Measurements from ENCODE around the gene RGS7BP.
A peak's percentile ranks its signal among the peaks of the same experiment; 100 is the strongest.
"Not testable (repeated sequence)": the region's sequence is repeated elsewhere in the genome, so short reads cannot be mapped to it uniquely, and the experiment has no call there.

The RGS7BP gene

DNA sequence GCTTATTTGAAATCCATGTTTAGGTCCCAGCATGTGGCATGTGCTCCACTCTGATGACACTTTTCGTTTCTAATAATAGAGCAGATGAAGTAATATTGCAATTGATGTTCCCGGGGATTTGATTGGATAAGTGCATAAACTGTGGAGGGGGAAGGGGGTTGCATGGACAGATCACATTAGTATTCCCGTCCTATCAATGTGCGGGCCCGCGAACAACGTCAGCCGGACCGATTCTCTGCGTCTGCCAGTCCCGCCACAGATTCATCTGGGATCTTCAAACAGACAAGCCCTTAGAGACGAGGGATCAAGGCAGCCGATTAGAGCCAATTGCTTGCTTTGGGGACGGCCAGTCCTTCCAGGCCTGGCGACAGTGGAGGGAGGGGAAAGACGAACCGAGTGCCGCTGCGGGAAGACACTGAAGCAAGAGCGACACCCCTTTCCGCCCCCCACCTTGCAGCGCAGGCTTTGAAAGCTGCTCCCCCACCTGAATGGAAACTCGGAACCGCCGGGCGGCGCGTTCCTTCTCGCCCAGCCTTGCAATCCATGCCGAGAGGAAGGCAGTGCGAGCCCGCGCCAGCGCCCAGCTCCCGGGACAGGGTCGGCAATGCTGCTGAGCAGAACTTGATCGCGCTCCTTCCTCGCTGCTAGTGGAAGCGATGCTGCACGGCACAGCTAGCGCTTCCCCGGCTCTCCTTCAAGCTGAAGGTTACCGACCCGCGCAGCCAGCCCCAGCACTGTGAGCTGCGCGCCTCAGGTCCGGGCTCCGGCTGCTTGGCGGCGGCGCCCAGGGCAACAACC is at the start of gene RGS7BP:
TSS of gene RGS7BP (plus strand) at position 247 of the 798 bp plus-strand sequence. CDS start 610 bp downstream, outside the sequence.
- peak; percentile 6 for DNase-seq

DNA sequence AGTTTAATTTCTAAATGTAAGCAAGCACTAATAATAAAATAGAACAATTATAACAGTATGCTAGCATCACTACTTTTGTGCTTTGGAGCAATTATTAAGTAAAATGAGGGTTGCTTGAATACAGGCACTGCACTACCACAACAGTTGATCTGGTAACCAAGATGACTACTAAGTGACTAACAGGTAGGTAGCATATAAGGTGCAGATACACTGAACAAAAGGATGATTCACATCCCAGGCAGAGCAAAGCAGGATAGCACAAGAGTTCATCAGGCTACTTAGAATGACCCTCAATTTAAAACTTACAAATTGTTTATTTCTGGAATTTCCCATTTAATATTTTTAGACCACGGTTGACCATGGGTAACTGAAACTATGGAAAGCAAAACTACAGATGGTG is 48.0 kb upstream of the RGS7BP start:
- DNase-seq = no peak

DNA sequence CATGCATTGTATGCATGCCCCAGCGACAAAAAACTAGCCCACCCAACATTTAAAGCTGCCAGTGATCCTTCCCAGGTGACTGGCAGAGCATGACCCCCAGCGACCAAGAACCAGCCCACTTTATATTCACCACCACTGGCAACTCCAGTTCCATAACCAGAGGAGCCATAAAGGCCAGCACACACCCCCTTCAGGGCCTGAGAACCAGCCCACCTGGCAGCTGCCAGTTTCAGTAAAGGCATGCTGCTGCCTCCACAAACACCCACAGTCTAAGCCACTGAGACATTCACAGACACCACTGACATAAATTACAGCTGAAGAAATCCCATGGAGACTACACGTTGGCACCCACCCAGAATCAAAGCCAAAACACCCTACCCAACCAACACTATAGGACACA is 46.9 kb upstream of the RGS7BP start:
- DNase-seq = no peak

DNA sequence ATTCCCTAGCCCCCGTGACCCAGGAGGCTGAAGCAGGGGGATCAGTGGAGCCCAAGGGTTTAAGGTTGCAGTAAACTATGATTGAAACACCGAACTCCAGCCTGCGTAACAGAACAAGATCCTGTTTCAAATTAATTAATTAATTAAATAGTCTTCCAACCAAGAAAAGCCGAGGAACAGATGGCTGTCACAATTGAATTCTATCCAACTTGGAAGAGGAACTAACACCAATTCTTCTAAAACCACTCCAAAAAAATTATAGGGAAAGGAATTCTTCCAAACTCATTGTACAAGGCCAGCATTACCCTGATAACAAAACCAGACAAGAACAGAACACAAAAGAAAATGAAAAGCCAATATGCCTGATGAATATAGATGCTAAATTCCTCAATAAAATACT is 43.4 kb upstream of the RGS7BP start:
- no peak for DNase-seq

DNA sequence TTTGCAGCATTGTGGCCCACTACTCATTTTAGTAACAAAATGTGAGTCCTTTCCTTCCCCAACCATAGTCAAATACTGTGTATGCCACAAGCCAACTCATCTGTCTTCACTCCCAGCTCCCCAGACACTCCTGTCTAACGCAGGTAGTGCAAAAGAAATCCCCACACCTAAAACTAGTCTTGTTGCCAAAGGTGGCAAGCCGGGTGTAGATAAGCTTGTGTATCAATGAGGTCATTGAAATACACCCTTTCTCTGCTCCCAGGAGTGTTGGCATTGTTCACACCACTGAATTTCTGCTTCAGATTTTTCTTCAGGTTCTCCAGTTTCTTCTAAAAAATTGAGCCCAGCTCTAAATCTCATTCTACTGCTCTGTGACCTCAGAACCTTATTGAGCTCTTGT is 19.7 kb upstream of the RGS7BP start:
- DNase-seq = no peak

DNA sequence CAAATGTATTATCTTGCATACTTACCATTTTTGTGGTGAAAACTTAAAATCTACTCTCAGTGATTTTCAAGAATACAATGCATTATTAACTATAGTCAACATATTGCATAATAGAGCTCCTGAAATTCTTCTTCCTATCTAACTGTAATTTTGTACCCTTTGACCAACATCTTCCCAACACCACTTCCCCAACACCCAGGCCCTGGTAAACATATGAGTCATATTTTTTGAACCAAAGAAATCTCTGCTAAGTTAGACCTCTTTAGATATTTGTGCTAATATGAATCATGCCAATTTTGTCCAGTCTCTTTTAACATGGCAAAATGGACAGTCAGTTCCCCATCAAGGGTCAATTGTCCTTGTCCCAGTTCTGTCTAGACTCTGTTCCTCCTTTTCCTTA is 18.5 kb upstream of the RGS7BP start:
- DNase-seq = no peak

DNA sequence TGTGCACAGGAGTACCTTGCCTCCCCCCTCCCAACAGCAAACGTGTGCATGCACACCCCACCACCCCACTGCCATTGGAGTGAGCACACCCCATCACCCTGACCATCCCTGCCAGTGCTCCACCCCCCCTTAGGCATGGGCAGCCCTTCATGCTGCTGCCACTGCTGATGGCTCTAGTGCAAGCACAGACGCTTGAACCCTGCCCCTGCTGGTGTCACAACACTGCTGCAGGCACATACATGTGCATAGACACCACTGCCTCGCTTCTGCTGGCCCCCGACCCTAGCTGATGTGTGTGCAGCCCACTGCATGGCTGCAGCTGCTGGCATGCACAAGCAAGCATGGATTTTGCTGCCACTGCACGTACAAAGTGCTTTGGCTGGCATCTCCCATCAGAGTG is 16.0 kb upstream of the RGS7BP start:
- DNase-seq = no peak

DNA sequence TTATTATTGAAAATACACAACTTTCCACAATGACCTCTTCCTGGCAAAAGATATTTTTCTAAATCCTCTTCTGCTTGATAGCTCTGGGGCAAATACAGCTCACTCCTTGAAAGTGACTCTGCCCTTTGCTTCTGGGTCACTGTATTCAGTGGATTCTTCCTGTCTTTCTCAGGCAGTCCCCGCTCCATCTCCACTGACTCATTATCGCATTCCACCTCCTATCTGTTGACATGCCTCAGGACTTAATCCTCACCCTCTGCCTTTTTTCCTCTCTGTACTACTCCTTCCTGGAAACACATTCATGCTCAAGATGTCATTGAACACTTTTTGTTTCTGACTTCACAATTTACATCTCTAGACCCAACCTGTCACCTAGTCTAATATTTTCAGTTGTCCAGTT is 8.4 kb upstream of the RGS7BP start:
- DNase-seq = no peak

DNA sequence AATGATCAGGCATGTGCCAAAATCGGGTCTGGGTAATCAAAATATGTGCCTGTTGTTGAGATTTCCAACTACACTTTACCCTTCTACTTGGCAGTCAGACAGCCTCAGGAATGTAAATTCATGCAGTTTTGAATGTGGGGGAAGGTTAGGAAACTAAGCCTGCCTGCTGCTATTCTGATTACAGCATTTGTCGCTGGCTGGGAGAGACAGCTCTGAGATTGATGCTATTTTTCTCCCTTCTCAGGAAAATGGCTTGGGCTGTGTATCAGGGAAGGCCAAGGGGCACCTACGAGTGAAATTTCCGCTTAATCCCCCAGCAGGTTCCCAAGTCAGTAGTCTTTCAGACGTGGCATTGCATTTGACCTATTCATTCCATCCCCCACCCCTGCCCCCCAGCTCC is 3.6 kb upstream of the RGS7BP start:
- DNase-seq = no peak

DNA sequence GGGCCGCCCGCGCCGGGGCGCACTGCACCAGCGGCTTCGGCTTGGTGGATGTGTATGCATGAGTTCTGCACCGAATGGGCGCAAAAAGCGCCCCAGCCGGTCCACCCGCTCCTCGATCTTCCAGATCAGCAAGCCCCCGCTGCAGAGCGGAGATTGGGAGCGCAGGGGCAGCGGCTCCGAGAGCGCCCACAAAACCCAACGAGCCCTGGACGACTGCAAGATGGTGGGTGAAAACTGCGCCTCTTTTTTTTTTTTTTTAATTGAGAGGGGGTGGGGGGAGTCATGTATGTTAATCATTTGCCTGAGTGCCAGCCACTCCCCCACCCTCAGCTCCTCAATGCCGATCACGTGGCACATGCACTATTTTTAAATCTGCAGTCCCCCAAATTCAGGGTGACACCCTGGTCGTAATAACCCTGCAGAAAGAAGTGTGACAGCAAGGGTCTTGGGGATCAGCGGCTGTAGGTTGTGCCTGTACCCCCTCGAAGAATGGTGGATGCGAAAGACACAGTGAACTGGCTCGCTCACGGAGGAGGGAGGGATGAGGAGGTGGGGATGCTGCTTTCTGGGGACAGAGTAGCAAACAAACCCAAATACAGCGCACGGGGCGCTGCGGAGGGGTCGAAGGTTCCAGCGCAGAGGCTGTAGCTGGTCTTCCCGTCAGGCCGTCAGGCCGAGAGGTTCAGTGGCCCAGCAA is 900 bp downstream of the RGS7BP start:
- DNase-seq = no peak

DNA sequence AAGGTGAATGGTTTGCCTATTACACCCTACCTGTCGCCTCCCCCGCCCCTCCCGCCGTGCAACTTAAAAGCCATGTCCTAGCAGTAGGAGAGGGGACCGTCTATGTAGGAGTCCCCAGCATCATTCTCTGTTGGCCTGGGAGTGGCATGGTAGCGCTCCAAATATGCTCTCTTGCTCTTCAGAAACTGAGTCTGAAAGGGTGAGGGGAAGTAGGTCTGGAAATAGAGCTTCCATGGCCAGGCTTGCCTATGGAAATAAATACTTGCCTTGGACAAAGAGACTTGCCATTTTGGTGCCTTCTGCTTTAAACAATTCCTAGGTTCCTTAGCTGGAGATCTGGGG is 1.4 kb downstream of the RGS7BP start:
- no peak for DNase-seq

DNA sequence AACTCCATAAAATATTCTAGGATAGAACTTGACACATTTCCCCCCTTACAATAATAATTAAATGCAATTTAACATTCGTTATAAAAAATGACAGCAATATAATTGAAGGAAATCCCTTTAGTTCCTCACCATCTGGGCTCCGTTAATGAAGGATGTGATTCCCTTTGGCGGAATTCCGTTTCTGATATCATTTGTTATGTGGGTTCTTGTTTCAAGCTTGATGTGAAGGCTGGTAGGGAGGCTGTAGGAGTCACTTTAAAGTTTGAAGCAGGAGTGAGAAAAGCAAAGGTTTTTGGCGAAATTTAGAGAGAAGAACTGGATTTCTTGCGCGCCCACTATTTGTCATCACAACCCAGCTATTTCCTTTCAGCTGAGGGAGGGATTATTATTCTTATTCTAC is 4.0 kb downstream of the RGS7BP start:
- DNase-seq = no peak

DNA sequence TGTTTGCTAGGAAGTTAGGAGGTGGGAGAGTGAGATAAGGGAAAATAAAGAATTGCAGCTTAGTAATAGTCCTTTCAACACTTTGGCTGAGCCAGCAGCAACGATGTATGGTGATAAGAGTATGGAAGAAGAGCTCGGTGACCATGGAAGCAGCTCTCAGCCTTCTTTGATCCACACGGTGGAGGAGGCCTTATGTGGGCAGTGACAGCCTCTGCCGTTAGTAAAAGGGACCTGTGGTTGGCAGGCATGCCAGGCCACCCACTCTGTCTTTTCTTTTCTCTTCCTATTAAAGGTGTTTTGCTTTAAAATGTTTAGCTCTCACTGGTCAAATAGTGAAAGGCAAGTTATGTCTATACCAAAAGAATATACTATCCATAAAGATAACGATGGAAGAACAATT is 7.7 kb downstream of the RGS7BP start:
- DNase-seq = no peak

DNA sequence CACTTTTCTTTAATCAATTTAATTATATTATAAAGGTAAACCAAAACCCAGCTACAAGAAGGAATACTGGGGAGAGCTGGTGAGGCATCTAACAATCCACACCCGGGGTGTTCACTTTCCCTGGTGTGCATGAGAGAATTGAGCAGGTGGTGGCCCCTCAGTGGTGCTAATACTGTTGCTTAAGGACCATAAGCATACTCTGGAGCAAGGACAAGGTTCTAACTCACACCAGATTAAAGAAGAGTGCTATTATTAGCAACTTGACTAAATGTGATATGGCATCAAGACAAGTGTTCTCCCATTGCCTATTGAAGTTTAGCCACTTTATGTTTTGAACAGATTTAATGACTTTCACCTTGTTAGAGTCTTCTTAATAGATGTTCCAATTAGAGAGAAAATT is 8.8 kb downstream of the RGS7BP start:
- no peak for DNase-seq

DNA sequence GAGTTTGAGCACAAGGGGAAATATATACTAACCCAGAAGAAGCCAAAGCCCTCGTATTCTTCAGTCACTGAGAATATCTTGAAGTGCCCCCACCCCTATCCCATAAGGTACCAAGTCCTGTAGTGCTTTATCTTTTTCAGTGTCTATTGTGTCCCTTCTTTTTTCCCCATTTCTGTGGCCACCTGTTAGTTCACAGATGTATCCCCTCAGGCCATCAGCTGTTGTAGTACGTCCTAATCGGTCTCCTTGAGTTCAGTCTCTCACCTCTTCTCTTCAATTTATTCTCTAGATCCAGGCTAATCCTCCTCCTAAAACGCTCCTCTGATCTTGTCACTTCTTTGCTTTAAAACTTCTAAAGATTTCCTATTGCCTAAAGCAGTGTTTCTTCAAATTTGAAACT is 10.4 kb downstream of the RGS7BP start:
- DNase-seq = no peak

DNA sequence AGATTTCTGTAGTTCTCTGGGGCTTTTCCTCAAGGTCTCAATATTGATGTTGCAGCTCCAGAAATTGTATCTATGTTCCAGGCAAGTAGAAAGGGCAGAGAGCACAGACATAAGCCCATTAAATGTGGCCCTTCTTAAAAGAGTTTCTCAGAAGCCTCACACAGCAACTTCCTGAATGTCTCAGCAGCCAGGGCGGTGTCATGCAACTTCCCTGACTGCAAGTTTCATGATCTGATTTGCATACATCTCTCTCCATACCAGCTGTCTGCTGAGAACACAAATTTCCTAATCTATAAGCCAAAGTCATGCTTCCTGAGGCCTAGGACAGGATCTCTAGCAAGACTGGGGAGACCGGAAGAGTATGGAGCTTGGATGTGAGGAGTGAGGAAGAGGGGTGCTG is 13.0 kb downstream of the RGS7BP start:
- no peak for DNase-seq

DNA sequence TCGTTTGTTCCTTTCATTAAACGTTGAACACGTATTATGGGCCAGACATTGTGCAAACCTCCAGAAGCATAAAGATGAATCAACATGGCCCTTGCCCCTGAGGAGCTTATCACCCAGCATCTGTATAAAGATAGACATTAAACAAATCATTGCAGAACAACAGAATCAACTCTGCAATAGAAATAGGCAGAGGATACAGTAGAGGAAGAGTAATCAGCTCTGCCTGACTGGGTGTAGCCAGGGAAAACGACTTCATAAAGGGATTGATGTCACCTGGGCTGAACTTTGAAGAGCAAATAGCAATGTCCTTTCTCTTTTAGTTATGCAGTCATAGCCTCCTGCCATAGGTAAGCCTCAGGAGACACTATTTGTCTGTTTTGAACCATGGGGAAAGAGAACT is 13.4 kb downstream of the RGS7BP start:
- no peak for DNase-seq

DNA sequence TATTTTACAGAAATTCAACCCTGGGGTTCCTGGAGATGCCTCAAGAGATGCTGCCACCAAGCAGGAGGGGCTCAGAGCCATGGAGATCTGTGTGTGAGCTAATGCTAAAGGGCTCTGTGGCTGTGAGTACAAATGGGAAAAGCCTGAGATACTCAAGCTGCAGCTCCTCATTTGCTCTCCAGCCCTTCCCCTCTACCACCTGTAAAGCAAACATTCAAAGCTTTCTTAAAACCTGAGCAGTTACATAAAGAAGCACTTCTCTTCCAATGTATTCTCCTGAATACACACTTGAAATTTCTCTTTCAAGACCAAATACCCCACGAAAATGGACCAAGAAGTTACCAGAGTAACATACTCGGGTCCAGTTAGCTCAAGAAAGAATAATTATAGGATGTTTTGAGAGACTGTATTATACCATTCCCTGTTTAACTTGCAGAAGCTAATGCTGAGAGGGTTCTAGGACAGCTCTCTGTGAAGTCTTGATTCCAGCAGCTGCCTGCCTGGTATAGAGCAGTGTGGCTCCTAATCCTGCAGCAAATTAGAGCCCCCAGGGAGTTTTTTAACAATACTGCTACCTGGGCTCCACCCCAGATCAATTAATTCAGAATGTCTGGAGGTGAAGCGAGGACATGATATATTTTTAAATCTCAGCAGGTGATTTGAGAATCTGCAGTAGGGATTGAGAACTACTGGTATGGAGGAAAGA is 21.1 kb downstream of the RGS7BP start:
- DNase-seq = no peak

DNA sequence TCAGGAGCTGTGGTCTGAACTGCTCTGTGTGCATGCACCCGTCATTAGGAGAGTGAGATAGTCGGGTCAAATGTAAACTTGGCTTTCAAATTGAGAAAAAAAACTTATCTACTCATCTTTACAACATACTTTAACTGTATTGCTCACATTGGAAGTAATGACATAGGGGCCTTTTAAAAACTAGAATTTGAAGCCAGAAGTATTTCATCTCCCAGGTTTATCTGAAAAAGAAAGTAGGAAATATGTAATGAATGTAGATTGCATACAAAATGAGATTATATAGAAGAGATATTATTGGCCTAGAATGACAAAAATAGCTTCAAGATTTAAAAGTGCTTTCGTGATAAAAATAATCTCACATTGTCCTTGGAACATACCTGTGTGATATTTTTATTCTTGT is 24.3 kb downstream of the RGS7BP start:
- DNase-seq = no peak

DNA sequence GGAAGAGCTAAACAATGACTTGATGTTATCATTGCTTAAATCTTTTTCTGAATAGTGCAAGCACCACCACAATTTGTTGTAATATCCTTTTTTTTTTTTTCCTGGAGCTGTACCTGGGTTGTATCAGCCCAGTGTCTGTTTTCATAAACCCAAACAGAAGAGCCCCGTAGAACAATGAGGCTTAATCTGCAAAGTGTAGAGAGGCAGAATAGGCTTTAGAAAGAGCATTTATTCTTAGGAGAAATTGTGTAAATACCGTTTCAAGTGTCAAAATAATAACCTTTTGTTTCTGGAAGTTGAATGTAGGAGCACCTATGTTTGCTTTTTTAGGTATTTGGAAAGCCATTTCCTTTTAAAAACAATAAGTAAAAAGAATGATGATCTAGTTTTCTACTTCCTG is 26.4 kb downstream of the RGS7BP start:
- DNase-seq = no peak

DNA sequence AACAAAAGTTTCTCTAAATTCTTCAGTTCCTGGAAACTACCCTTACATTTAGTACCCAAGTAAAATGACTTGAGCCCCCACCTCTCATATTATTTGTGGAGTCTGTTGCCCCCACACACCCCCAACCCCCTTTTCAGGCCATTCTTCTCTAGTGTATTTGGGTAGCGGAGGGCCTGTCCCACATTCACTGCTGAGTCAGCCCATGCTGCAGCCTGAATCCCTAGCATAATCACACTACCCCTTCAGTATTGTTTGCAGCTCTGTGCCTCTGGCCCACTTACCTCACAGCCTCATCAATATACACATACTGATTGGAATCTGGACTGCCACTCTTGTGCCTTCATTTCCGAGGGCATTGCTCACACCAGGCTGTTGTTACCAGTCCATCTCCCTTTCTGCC is 26.8 kb downstream of the RGS7BP start:
- DNase-seq = no peak

DNA sequence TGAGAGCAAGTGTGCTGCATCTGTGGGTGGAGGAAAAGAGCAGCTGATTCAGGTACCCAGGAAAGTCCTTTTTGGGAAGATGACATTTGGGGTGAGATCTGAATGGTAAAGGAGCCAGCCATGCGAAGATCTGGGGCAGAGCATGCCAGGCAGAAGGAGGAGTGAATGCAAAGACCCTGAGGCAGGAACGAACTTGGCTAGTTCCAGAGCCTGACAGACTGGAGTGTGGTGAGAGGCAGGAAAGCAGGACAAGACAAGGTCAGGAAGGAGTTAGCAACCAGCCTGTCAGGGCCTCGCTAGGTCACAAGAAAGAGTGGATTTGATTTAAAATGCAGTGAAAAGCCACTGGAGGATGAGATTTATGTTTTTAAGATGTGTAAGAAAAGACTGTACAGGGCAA is 28.2 kb downstream of the RGS7BP start:
- no peak for DNase-seq

DNA sequence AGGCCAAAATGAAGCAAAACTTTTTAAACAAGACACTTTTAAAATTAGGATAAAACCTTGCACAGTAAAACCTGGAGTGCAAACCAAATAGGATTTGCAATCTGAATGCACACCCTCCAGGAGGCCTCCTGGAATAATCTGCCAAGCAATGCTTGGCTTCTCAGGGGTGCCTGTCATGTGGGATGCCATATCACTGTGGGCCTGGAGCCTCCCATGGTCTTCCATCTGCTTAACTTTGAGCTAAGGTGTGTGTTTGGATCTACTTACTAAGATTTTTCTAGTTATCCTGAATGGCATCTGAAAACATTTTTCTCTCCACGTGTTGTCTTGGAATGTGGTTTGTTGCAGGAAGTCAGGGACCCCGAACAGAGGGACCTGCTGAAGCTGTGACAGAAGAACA is 52.1 kb downstream of the RGS7BP start:
- no peak for DNase-seq

DNA sequence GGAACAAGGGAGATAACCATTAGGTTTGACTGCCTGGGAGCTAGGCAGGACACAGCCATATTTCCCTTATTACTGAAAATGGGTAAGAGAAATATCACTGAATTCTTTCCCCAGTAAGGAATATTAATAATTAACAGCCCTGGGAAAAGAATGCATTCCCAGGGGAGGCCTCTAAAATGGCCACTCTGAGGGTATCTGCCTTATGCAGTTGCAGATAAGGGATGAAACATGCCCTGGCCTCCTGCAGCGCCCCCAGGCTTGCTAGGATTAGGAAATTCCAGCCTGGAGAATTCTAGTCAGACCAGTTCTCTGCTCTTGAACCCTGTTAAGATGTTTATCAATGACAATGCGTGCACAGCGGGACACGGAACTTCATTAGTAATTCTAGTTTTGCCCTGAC is 52.8 kb downstream of the RGS7BP start:
- not testable (repeated sequence) for DNase-seq
